ENCODE measurements around the gene CALD1.

Gene CALD1

GRCh38 chr7:134755422-134756022 lies 23.9 kb upstream of the CALD1 start:
- Mint-ChIP-seq H3K9me3 (no peaks in the 10 kb centered on the region), H3K4me1 (peaks cover 3% of the 10 kb centered on the region), H3K36me3 (ENCODE audit: low read depth) (no peaks in the 10 kb centered on the region), H3K27me3 (ENCODE audit: low read depth) (no peaks in the 10 kb centered on the region), H3K4me3 (no peak overlapping the region), H3K27ac (no peak overlapping the region)
- TF ChIP-seq CTCF (IDR thresholded peaks at IDR 0.05; ENCODE audit: unreplicated experiment in 3 of 3): peak; percentile 47 to 64 (median 51)

GRCh38 chr7:134757938-134758337 lies 21.5 kb upstream of the CALD1 start:
- no peaks in the 10 kb centered on the region for H3K9me3 Mint-ChIP-seq
- no peaks in the 10 kb centered on the region for H3K36me3 Mint-ChIP-seq (ENCODE audit: low read depth)
- H3K4me1 Mint-ChIP-seq: peaks cover 12% of the 10 kb centered on the region
- H3K27me3 Mint-ChIP-seq (ENCODE audit: low read depth): no peaks in the 10 kb centered on the region
- no peak for TF ChIP-seq CTCF (IDR thresholded peaks at IDR 0.05; ENCODE audit: unreplicated experiment in 3 of 3)
- H3K27ac Mint-ChIP-seq: no peak overlapping the region
- no peak overlapping the region for H3K4me3 Mint-ChIP-seq

- TF ChIP-seq CTCF (IDR thresholded peaks at IDR 0.05; ENCODE audit: unreplicated experiment in 3 of 3): no peak
- H3K4me1 Mint-ChIP-seq: peaks cover 13% of the 10 kb centered on the region
- H3K27me3 Mint-ChIP-seq (ENCODE audit: low read depth): no peaks in the 10 kb centered on the region
- H3K4me3 Mint-ChIP-seq: no peak overlapping the region
- H3K36me3 Mint-ChIP-seq (ENCODE audit: low read depth): no peaks in the 10 kb centered on the region
- no peaks in the 10 kb centered on the region for H3K9me3 Mint-ChIP-seq
- H3K27ac Mint-ChIP-seq: no peak overlapping the region
These were observed 20.5 kb upstream of the CALD1 start for GRCh38 chr7:134758981-134759380.

- Mint-ChIP-seq H3K9me3 (no peaks in the 10 kb centered on the region), H3K27me3 (ENCODE audit: low read depth) (no peaks in the 10 kb centered on the region), H3K36me3 (ENCODE audit: low read depth) (no peaks in the 10 kb centered on the region), H3K4me1 (peaks cover 22% of the 10 kb centered on the region), H3K27ac (no peak overlapping the region), H3K4me3 (no peak overlapping the region)
- TF ChIP-seq CTCF (IDR thresholded peaks at IDR 0.05; ENCODE audit: unreplicated experiment in 3 of 3): no peak
These were observed 18.2 kb upstream of the CALD1 start for GRCh38 chr7:134761266-134761665.

- peak overlapping the region in 1 of 3 experiments; percentile 10 for H3K27ac Mint-ChIP-seq
- H3K4me3 Mint-ChIP-seq: no peak overlapping the region
- H3K9me3 Mint-ChIP-seq: no peaks in the 10 kb centered on the region
- TF ChIP-seq CTCF (IDR thresholded peaks at IDR 0.05; ENCODE audit: unreplicated experiment in 3 of 3): no peak
- H3K4me1 Mint-ChIP-seq: peaks cover 44% of the 10 kb centered on the region
- peaks cover 4% of the 10 kb centered on the region for H3K27me3 Mint-ChIP-seq (ENCODE audit: low read depth)
- no peaks in the 10 kb centered on the region for H3K36me3 Mint-ChIP-seq (ENCODE audit: low read depth)
These were observed 15.5 kb upstream of the CALD1 start for GRCh38 chr7:134763960-134764359.

- Mint-ChIP-seq H3K36me3 (ENCODE audit: low read depth) (no peaks in the 10 kb centered on the region), H3K4me1 (peaks cover 44% of the 10 kb centered on the region), H3K27me3 (ENCODE audit: low read depth) (peaks cover 4% of the 10 kb centered on the region), H3K27ac (peak overlapping the region in 2 of 3 experiments; percentile 10 to 20), H3K4me3 (no peak overlapping the region), H3K9me3 (no peaks in the 10 kb centered on the region)
- TF ChIP-seq CTCF (IDR thresholded peaks at IDR 0.05; ENCODE audit: unreplicated experiment in 3 of 3): no peak
These were observed 15.1 kb upstream of the CALD1 start for GRCh38 chr7:134764365-134764764.
